Islet of Langerhans (tissue), 1 donor: Measurements from ENCODE around the gene SPG11.
"Not testable (repeated sequence)": the region's sequence is repeated elsewhere in the genome, so short reads cannot be mapped to it uniquely, and the experiment has no call there.

Source experiments
- FAIRE-seq: peaks from one replicate; lab custom pipeline; 2011; peaks lifted over from hg19 to GRCh38; lab: Jason Lieb, UNC

The SPG11 gene

GRCh38 chr15:44673639-44674038 is 10.2 kb upstream of the SPG11 start:
- FAIRE-seq: no peak

GRCh38 chr15:44670087-44670950 is 6.9 kb upstream of the SPG11 start:
- FAIRE-seq: no peak

- FAIRE-seq: no peak
Measured at GRCh38 chr15:44668921-44669320, 5.5 kb upstream of the SPG11 start.

- no peak for FAIRE-seq
Measured at GRCh38 chr15:44667039-44667360, 3.5 kb upstream of the SPG11 start.

GRCh38 chr15:44666210-44667038 is 3.0 kb upstream of the SPG11 start:
- no peak for FAIRE-seq

GRCh38 chr15:44662478-44663409 is 718 bp downstream of the SPG11 start:
- no peak for FAIRE-seq

GRCh38 chr15:44661576-44661975 is 1.9 kb downstream of the SPG11 start:
- FAIRE-seq: no peak

- FAIRE-seq: no peak
Measured at GRCh38 chr15:44659056-44659455, 4.4 kb downstream of the SPG11 start.

GRCh38 chr15:44657378-44657777 is 6.1 kb downstream of the SPG11 start:
- no peak for FAIRE-seq

GRCh38 chr15:44656913-44657312 is 6.5 kb downstream of the SPG11 start:
- FAIRE-seq: no peak

- no peak for FAIRE-seq
Measured at GRCh38 chr15:44656298-44656697, 7.2 kb downstream of the SPG11 start.

- no peak for FAIRE-seq
Measured at GRCh38 chr15:44654858-44655257, 8.6 kb downstream of the SPG11 start.

- FAIRE-seq: no peak
Measured at GRCh38 chr15:44647637-44648036, 15.8 kb downstream of the SPG11 start.

GRCh38 chr15:44647036-44647435 is 16.4 kb downstream of the SPG11 start:
- no peak for FAIRE-seq

GRCh38 chr15:44646460-44646859 is 17.0 kb downstream of the SPG11 start:
- FAIRE-seq: no peak

- no peak for FAIRE-seq
Measured at GRCh38 chr15:44641651-44642050, 21.8 kb downstream of the SPG11 start.

- FAIRE-seq: no peak
Measured at GRCh38 chr15:44636976-44637375, 26.5 kb downstream of the SPG11 start.

GRCh38 chr15:44633603-44634002 is 29.9 kb downstream of the SPG11 start:
- no peak for FAIRE-seq

GRCh38 chr15:44625286-44625685 is 38.2 kb downstream of the SPG11 start:
- not testable (repeated sequence) for FAIRE-seq

GRCh38 chr15:44623178-44623577 is 40.3 kb downstream of the SPG11 start:
- no peak for FAIRE-seq

GRCh38 chr15:44620081-44620480 is 43.4 kb downstream of the SPG11 start:
- FAIRE-seq: no peak

- FAIRE-seq: no peak
Measured at GRCh38 chr15:44616974-44617373, 46.5 kb downstream of the SPG11 start.
